ENCODE measurements around the gene ZFR.

GRCh38 chr5:32358611-32359010 lies 85.9 kb downstream of the ZFR start:
- no peak for TF ChIP-seq CTCF (IDR thresholded peaks at IDR 0.05)
- TF ChIP-seq EZH2 (IDR thresholded peaks at IDR 0.05): no peak
- no peak for TF ChIP-seq EZH2phosphoT487 (IDR thresholded peaks at IDR 0.05)

All from neural progenitor cell (in vitro differentiated cells).